Hepatocyte (in vitro differentiated cells): Measurements from ENCODE around the gene LEPROT. TPM values are rescaled to one million over a fixed set of nuclear protein-coding genes. Genes with fewer than 3 reads are reported as not detected.

Source experiments
- DNase-seq: peaks from one replicate; pipeline ENCODE4 v3.0.0-alpha.2; 2016; ENCODE audit warnings: low spot score
- H2AFZ ChIP-seq: fragments of 200-600 bp; sonication (generic); 2 replicates; pipeline ENCODE4 v1.6.0; 2016; ENCODE audit warnings: antibody characterized with exemption, mild to moderate bottlenecking
- H3K27ac ChIP-seq: fragments of 200-600 bp; sonication (generic); 2 replicates; pipeline ENCODE4 v1.5.1; 2016; ENCODE audit warnings: mild to moderate bottlenecking
- H3K27me3 ChIP-seq: fragments of 200-600 bp; sonication (generic); 2 replicates; pipeline ENCODE4 v1.6.1; 2016
- H3K36me3 ChIP-seq: fragments of 200-600 bp; sonication (generic); replicated peaks from 2 replicates; pipeline ENCODE4 v1.5.1; 2016; ENCODE audit warnings: low read depth; ENCODE audit not compliant: insufficient read depth
- H3K4me1 ChIP-seq: fragments of 200-600 bp; sonication (generic); 2 replicates; pipeline ENCODE4 v1.5.1; 2016; ENCODE audit warnings: mild to moderate bottlenecking, moderate library complexity; ENCODE audit not compliant: insufficient read depth
- H3K4me2 ChIP-seq: fragments of 200-600 bp; sonication (generic); 2 replicates; pipeline ENCODE4 v1.6.0; 2016
- H3K4me3 ChIP-seq: fragments of 200-600 bp; sonication (generic); 2 replicates; pipeline ENCODE4 v1.5.1; 2016; ENCODE audit warnings: mild to moderate bottlenecking
- H3K79me2 ChIP-seq: fragments of 200-600 bp; sonication (generic); 2 replicates; pipeline ENCODE4 v1.6.0; 2017; ENCODE audit warnings: mild to moderate bottlenecking
- H3K9me2 ChIP-seq: fragments of 200-600 bp; sonication (generic); replicated peaks from 2 replicates; pipeline ENCODE4 v1.6.0; 2017; ENCODE audit warnings: mild to moderate bottlenecking; ENCODE audit not compliant: insufficient read depth
- H3K9me3 ChIP-seq: fragments of 200-600 bp; sonication (generic); 2 replicates; pipeline ENCODE4 v1.5.1; 2016; ENCODE audit warnings: low read depth, mild to moderate bottlenecking
- H4K20me1 ChIP-seq: fragments of 200-600 bp; sonication (generic); 2 replicates; pipeline ENCODE4 v1.6.0; 2016; ENCODE audit warnings: mild to moderate bottlenecking; ENCODE audit not compliant: insufficient read depth, poor library complexity, severe bottlenecking
- CTCF ChIP-seq: fragments of 200-600 bp; sonication (generic); IDR thresholded peaks from 2 replicates; pipeline ENCODE4 v1.5.1; 2016; ENCODE audit warnings: antibody characterized with exemption, mild to moderate bottlenecking; ENCODE audit not compliant: poor library complexity
- EZH2 ChIP-seq: fragments of 200-600 bp; sonication (generic); IDR thresholded peaks from 2 replicates; pipeline ENCODE4 v1.6.1; 2016; ENCODE audit warnings: antibody characterized with exemption, mild to moderate bottlenecking, borderline replicate concordance
- EZH2phosphoT487 ChIP-seq: fragments of 200-600 bp; sonication (generic); IDR thresholded peaks from one replicate; pipeline ENCODE4 v1.6.1; 2018; ENCODE audit warnings: antibody characterized with exemption, mild to moderate bottlenecking, low read depth, moderate library complexity; ENCODE audit not compliant: unreplicated experiment, severe bottlenecking
- WGBS: methylation state at CpG from one replicate; pipeline ENCODE4 v1.1.6; 2016; ENCODE audit warnings: low lambda C conversion rate; ENCODE audit errors: missing lambda C conversion rate; 5-methylcytosine and 5-hydroxymethylcytosine counted together
- polyA plus RNA-seq: library from polyadenylated mRNA; unstranded; fragments of >200 nt; fragmentation: Nextera tagmentation; extraction: Ambion mirVana; gene quantifications from 2 replicates; pipeline ENCODE4 v1.2.1, GENCODE V29; 2016
- total RNA-seq: library from RNA; depleted of rRNA; stranded (reverse); fragments of >200 nt; gene quantifications from 2 replicates; pipeline ENCODE4 v1.2.3, GENCODE V29; 2014

The LEPROT gene
- total and polyA plus RNA-seq, 2 experiments from 2014 or later, result 89.9 to 97.0 TPM

GRCh38 chr1:65387821-65388220 is 32.6 kb upstream of the LEPROT start:
- H4K20me1 ChIP-seq, result no peaks in the 10 kb centered on the region
- H3K9me2 ChIP-seq, result no peaks in the 10 kb centered on the region
- H2AFZ ChIP-seq, result no peak overlapping the region
- no peak overlapping the region for H3K27ac ChIP-seq
- H3K4me3 ChIP-seq, result no peak overlapping the region
- H3K36me3 ChIP-seq, result no peaks in the 10 kb centered on the region
- TF ChIP-seq CTCF (no peak), EZH2phosphoT487 (no peak), EZH2 (no peak)
- no peaks in the 10 kb centered on the region for H3K4me1 ChIP-seq
- no peaks in the 10 kb centered on the region for H3K27me3 ChIP-seq
- H3K79me2 ChIP-seq, result no peaks in the 10 kb centered on the region
- no peak for DNase-seq
- WGBS, result 91% methylated on average over 2 of the region's 2 CpGs
- no peak overlapping the region for H3K4me2 ChIP-seq
- H3K9me3 ChIP-seq, result no peaks in the 10 kb centered on the region

- no peaks in the 10 kb centered on the region for H3K27me3 ChIP-seq
- H3K79me2 ChIP-seq, result no peaks in the 10 kb centered on the region
- H3K27ac ChIP-seq, result no peak overlapping the region
- H3K9me3 ChIP-seq, result no peaks in the 10 kb centered on the region
- H3K4me3 ChIP-seq, result no peak overlapping the region
- H2AFZ ChIP-seq, result no peak overlapping the region
- H3K4me2 ChIP-seq, result no peak overlapping the region
- 99% methylated on average over 3 of the region's 3 CpGs for WGBS
- no peak for TF ChIP-seq CTCF
- no peak for DNase-seq
- no peaks in the 10 kb centered on the region for H4K20me1 ChIP-seq
- H3K9me2 ChIP-seq, result no peaks in the 10 kb centered on the region
- H3K36me3 ChIP-seq, result no peaks in the 10 kb centered on the region
- H3K4me1 ChIP-seq, result no peaks in the 10 kb centered on the region
Measured at GRCh38 chr1:65388908-65389695, 31.4 kb upstream of the LEPROT start.

GRCh38 chr1:65392497-65392896 is 28.0 kb upstream of the LEPROT start:
- H3K36me3 ChIP-seq, result no peaks in the 10 kb centered on the region
- TF ChIP-seq CTCF (no peak), EZH2 (no peak), EZH2phosphoT487 (no peak)
- H3K4me2 ChIP-seq, result no peak overlapping the region
- DNase-seq, result no peak
- H4K20me1 ChIP-seq, result no peaks in the 10 kb centered on the region
- no peak overlapping the region for H3K27ac ChIP-seq
- no peak overlapping the region for H3K4me3 ChIP-seq
- H3K4me1 ChIP-seq, result no peaks in the 10 kb centered on the region
- over 99% methylated on average over 7 of the region's 7 CpGs for WGBS
- H3K9me2 ChIP-seq, result no peaks in the 10 kb centered on the region
- no peaks in the 10 kb centered on the region for H3K9me3 ChIP-seq
- H3K79me2 ChIP-seq, result no peaks in the 10 kb centered on the region
- H2AFZ ChIP-seq, result no peak overlapping the region
- H3K27me3 ChIP-seq, result no peaks in the 10 kb centered on the region
